ENCODE results near the gene FAM124B.

FAM124B gene

DNA sequence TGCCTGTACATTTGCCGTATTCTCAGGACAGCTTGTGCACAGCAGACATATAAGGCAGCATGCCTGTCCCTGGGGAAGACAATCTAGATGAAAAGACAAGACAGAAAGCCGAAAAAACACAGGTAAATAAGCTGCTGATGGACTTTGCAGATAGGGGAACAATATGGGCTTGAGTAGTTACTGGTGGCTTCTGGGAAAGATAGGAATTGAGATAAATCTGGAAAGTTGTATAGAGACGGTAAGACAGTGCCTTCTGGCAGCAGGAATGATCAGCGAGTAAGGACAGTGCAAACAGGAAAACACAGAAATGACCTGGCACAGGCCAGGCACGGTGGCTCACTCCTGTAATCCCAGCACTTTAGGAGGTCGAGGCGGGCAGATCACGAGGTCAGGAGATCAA lies 70.2 kb downstream of the FAM124B start:
- DNase-seq = no peak

DNA sequence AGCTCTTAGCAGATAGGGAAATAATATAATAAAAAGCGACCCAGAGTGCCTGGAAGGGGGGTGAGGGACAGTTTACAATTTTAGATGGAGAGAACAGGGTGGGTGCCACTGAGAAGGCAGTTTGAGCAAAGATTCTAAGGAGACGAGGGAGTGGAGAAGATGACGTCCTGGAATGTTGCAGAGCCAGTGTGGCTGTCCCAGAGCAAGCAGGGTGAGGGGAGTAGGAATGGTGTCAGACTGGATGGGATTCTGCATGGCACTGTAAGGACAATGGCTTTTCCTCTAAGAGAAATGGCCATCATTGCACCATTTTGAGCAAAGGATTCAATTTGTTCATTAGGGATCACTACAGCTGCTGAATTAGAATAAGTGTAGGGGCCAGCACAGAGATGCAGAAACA lies 73.1 kb downstream of the FAM124B start:
- DNase-seq = no peak

Measured in NCI-H1048 (cell line).